DND-41 (cell line): ENCODE results near the gene MICAL2.

Source experiments
- ATAC-seq: fragments of 200-7000 bp; cut with Tn5 transposase; 3 replicates; pipeline ENCODE4 v1.9.1; 2021; ENCODE audit warnings: low read depth; ENCODE audit not compliant: insufficient read depth
- DNase-seq: peaks from one replicate; pipeline ENCODE4 v3.0.0-alpha.2; 2020
- H2AFZ ChIP-seq: 2 replicates; pipeline ENCODE4 v1.6.0; 2012; ENCODE audit warnings: low read depth, low read length
- H3K27ac ChIP-seq: 2 replicates; pipeline ENCODE4 v1.5.1; 2012; ENCODE audit warnings: low read length, inconsistent platforms
- H3K27me3 ChIP-seq: fragments of 200-600 bp; sonication (generic); 2 replicates; pipeline ENCODE4 v1.6.0; 2012; ENCODE audit warnings: low read length, mild to moderate bottlenecking, inconsistent platforms; ENCODE audit not compliant: insufficient read depth, poor library complexity
- H3K36me3 ChIP-seq: 2 replicates; pipeline ENCODE4 v1.5.1; 2012; ENCODE audit warnings: low read length, inconsistent platforms; ENCODE audit not compliant: insufficient read depth
- H3K4me1 ChIP-seq: 2 replicates; pipeline ENCODE4 v1.5.1; 2012; ENCODE audit warnings: mild to moderate bottlenecking, low read length; ENCODE audit not compliant: insufficient read depth
- H3K4me2 ChIP-seq: 2 replicates; pipeline ENCODE4 v1.6.0; 2012; ENCODE audit warnings: mild to moderate bottlenecking, moderate library complexity, low read length, inconsistent platforms; ENCODE audit not compliant: insufficient read depth
- H3K4me3 ChIP-seq, 2 experiments: fragments of 200-600 bp in 1 of 2; shearing (Covaris generic) in 1 of 2; 2 replicates each; pipeline ENCODE4 v1.5.1; 2012 to 2016; ENCODE audit warnings: inconsistent platforms in 2 of 2, low read length in 2 of 2, mild to moderate bottlenecking in 2 of 2, low read depth in 1 of 2, moderate library complexity in 1 of 2
- H3K79me2 ChIP-seq: 2 replicates; pipeline ENCODE4 v1.6.0; 2012; ENCODE audit warnings: low read length, inconsistent platforms; ENCODE audit not compliant: insufficient read depth
- H3K9ac ChIP-seq: 2 replicates; pipeline ENCODE4 v1.6.0; 2012; ENCODE audit warnings: low read depth, mild to moderate bottlenecking, inconsistent platforms, low read length, moderate library complexity
- H3K9me3 ChIP-seq: 2 replicates; pipeline ENCODE4 v1.5.1; 2012; ENCODE audit warnings: low read length, moderate library complexity, mild to moderate bottlenecking, inconsistent platforms; ENCODE audit not compliant: insufficient read depth, severe bottlenecking
- H4K20me1 ChIP-seq: 2 replicates; pipeline ENCODE4 v1.6.0; 2012; ENCODE audit warnings: low read length; ENCODE audit not compliant: insufficient read depth
- EZH2 ChIP-seq: IDR thresholded peaks from 3 replicates; pipeline ENCODE4 v1.6.1; 2012; ENCODE audit warnings: borderline replicate concordance, low read depth, mild to moderate bottlenecking, moderate library complexity, low read length, inconsistent platforms; ENCODE audit not compliant: severe bottlenecking
- TF ChIP-seq, protein P1 (sequence below): IDR thresholded peaks from 2 replicates; pipeline ENCODE4 v1.5.1; 2012; ENCODE audit warnings: borderline replicate concordance, low read length, moderate library complexity, mild to moderate bottlenecking; ENCODE audit not compliant: poor library complexity, severe bottlenecking; ENCODE audit errors: extremely low read depth

The MICAL2 gene

DNA sequence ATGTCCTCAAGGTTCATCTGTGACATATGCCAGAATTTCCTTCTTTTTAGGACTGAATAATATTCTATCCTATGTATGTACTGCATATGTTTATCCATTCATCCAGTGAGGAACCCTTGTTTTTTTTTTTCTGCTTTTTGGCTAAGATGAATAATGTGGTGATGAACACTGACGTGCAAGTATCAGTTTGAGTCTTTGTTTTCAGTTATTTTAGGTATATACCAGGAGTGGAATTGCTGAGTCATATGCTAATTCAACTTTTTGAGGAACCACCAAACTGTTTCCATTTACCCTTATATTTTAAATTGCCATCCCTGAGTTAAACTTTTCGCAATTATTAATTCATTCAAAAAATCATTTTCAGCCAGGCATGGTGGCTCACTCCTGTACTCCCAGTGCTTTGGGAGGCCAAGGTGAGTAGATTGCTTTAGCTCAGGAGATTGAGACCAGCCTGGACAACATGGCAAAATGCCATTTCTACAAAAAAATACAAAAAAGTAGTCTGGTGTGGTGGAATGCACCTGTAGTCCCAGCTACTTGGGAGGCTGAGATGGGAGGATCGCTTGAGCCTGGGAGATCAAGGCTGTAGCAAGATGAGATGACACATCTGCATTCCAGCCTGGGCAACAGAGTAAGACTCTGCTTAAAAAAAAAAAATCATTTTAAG lies 64.2 kb downstream of the MICAL2 start:
- H3K36me3 ChIP-seq = no peaks in the 10 kb centered on the region
- no peaks in the 10 kb centered on the region for H3K4me1 ChIP-seq
- H3K4me2 ChIP-seq = no peak overlapping the region
- no peaks in the 10 kb centered on the region for H3K27me3 ChIP-seq
- H3K27ac ChIP-seq = no peak overlapping the region
- ATAC-seq = no peak
- no peaks in the 10 kb centered on the region for H4K20me1 ChIP-seq
- no peak overlapping the region for H3K4me3 ChIP-seq
- no peak overlapping the region for H2AFZ ChIP-seq
- no peaks in the 10 kb centered on the region for H3K79me2 ChIP-seq
- TF ChIP-seq EZH2 = no peak
- TF ChIP-seq, protein P1, sequence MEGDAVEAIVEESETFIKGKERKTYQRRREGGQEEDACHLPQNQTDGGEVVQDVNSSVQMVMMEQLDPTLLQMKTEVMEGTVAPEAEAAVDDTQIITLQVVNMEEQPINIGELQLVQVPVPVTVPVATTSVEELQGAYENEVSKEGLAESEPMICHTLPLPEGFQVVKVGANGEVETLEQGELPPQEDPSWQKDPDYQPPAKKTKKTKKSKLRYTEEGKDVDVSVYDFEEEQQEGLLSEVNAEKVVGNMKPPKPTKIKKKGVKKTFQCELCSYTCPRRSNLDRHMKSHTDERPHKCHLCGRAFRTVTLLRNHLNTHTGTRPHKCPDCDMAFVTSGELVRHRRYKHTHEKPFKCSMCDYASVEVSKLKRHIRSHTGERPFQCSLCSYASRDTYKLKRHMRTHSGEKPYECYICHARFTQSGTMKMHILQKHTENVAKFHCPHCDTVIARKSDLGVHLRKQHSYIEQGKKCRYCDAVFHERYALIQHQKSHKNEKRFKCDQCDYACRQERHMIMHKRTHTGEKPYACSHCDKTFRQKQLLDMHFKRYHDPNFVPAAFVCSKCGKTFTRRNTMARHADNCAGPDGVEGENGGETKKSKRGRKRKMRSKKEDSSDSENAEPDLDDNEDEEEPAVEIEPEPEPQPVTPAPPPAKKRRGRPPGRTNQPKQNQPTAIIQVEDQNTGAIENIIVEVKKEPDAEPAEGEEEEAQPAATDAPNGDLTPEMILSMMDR = no peak
- H3K9me3 ChIP-seq = no peaks in the 10 kb centered on the region
- H3K9ac ChIP-seq = no peak overlapping the region
- DNase-seq = no peak

DNA sequence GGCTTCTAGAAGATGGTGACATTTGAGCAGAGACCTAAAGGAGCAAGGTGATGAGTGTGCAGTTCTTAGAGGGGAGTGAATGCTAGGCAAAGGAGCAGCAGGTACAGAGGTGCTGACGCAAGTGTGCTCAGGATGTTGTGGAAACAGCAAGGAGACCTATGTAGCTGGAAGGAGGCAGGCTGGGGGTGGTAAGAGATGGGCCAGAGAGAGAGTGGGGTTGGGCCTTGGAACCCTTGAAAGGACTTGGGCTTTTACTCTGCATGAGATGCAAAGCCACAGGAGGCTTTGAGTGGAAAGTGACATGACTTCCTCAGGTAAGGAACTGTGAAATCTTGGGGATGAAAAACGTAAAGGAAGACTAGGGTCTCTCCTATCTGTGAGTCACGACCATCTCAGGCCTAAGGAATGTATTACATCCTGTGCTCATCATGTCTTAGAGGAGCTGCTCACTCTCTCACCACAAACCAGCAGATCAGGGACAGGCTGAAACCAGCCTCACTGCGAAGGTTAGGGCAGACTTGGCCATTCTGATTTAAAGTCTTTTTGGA lies 65.4 kb downstream of the MICAL2 start:
- Histone ChIP-seq H3K36me3 (no peaks in the 10 kb centered on the region), H3K27ac (no peak overlapping the region), H3K9ac (no peak overlapping the region), H3K4me1 (no peaks in the 10 kb centered on the region), H4K20me1 (no peaks in the 10 kb centered on the region), H3K27me3 (no peaks in the 10 kb centered on the region), H2AFZ (no peak overlapping the region), H3K9me3 (no peaks in the 10 kb centered on the region), H3K79me2 (no peaks in the 10 kb centered on the region), H3K4me2 (no peak overlapping the region), H3K4me3 (no peak overlapping the region)
- ATAC-seq (peak; percentile 78), DNase-seq (no peak)
- TF ChIP-seq EZH2 = no peak
- TF ChIP-seq, protein P1 = no peak

DNA sequence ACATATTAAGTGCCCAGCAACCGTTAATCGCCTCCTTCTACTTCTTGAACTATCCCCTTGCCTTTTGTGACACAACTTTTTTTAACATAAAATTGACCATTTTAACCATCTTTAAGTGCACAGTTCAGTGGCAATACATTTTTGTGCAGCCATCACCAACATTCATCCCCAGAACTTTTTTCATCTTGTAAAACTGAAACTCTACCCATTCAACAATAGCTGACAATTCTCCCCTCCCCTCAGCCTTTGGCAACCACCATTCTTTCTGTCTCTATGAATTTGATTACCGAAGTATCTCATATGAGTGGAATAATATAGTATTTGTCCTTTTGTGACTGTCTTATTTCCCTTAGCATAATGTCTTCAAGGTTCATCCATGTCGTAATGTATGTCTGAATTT lies 66.0 kb downstream of the MICAL2 start:
- no peaks in the 10 kb centered on the region for H4K20me1 ChIP-seq
- ATAC-seq = no peak
- H3K79me2 ChIP-seq = no peaks in the 10 kb centered on the region
- no peak overlapping the region for H3K4me3 ChIP-seq
- H3K27ac ChIP-seq = no peak overlapping the region
- TF ChIP-seq EZH2 = no peak
- TF ChIP-seq, protein P1 = no peak
- no peak overlapping the region for H3K9ac ChIP-seq
- no peaks in the 10 kb centered on the region for H3K4me1 ChIP-seq
- no peak overlapping the region for H2AFZ ChIP-seq
- H3K4me2 ChIP-seq = no peak overlapping the region
- no peaks in the 10 kb centered on the region for H3K9me3 ChIP-seq
- no peaks in the 10 kb centered on the region for H3K27me3 ChIP-seq
- no peak for DNase-seq
- H3K36me3 ChIP-seq = no peaks in the 10 kb centered on the region
